AG09309 (cell line): ENCODE measurements around the gene NDUFB10.

ENCODE experiments used
- DNase-seq: peaks from one replicate; pipeline ENCODE4 v3.0.0-alpha.2; 2010; ENCODE audit warnings: low read depth
- H3K4me3 ChIP-seq: 2 replicates; pipeline ENCODE4 v1.5.1; 2011; ENCODE audit warnings: mild to moderate bottlenecking, low read depth, low read length, moderate library complexity; ENCODE audit not compliant: control insufficient read depth
- TF ChIP-seq, protein P1 (sequence below): IDR thresholded peaks from 2 replicates; pipeline ENCODE4 v1.5.1; 2011; ENCODE audit warnings: mild to moderate bottlenecking, low read depth, low read length, inconsistent platforms; ENCODE audit not compliant: insufficient read depth, control insufficient read depth; ENCODE audit errors: missing control alignments

NDUFB10 gene

GRCh38 chr16:1959269-1960039, at the start of gene NDUFB10:
NDUFB10 (plus strand) TSS chr16:1959538; CDS start chr16:1959625, 87 bp downstream.
- H3K4me3 ChIP-seq, result peak within 1 kb of the TSS; percentile 81
- TF ChIP-seq, protein P1, sequence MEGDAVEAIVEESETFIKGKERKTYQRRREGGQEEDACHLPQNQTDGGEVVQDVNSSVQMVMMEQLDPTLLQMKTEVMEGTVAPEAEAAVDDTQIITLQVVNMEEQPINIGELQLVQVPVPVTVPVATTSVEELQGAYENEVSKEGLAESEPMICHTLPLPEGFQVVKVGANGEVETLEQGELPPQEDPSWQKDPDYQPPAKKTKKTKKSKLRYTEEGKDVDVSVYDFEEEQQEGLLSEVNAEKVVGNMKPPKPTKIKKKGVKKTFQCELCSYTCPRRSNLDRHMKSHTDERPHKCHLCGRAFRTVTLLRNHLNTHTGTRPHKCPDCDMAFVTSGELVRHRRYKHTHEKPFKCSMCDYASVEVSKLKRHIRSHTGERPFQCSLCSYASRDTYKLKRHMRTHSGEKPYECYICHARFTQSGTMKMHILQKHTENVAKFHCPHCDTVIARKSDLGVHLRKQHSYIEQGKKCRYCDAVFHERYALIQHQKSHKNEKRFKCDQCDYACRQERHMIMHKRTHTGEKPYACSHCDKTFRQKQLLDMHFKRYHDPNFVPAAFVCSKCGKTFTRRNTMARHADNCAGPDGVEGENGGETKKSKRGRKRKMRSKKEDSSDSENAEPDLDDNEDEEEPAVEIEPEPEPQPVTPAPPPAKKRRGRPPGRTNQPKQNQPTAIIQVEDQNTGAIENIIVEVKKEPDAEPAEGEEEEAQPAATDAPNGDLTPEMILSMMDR, result peak; percentile 35
- peak; percentile 47 for DNase-seq

DNA sequence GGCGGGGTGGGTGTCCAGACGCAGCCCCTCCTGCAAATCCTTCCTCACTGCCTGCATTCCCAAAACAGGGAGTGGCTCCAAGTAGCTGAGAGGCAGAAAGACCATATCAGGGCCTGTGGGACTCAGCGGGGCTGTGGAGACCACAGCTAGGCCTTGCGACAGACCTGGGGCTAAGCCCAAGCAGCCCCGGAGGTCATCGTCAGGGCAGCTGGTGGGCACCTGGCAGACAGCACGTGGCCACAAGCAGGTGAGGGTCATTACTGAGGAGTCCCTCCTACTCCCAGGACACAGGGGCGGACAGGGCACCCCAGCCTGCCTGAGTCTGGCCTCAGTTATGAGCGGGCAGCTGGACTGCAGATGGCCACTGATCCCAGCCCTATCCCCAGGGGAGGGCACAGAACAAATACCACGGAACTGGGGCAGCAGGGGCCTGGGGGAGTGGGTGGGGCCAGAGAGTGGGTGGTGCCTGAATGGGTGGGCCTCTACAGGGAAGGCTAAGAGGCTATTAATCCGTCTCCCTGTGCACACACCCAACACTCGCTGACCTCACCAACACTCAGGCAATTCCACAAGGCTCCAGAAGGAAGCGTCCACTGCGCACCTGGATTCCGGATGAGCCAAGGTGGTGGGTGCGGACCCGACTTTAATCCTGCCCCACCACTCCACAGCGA, 49.6 kb upstream of the NDUFB10 start:
- TF ChIP-seq, protein P1, result no peak
- DNase-seq, result no peak
- no peak overlapping the region for H3K4me3 ChIP-seq

DNA sequence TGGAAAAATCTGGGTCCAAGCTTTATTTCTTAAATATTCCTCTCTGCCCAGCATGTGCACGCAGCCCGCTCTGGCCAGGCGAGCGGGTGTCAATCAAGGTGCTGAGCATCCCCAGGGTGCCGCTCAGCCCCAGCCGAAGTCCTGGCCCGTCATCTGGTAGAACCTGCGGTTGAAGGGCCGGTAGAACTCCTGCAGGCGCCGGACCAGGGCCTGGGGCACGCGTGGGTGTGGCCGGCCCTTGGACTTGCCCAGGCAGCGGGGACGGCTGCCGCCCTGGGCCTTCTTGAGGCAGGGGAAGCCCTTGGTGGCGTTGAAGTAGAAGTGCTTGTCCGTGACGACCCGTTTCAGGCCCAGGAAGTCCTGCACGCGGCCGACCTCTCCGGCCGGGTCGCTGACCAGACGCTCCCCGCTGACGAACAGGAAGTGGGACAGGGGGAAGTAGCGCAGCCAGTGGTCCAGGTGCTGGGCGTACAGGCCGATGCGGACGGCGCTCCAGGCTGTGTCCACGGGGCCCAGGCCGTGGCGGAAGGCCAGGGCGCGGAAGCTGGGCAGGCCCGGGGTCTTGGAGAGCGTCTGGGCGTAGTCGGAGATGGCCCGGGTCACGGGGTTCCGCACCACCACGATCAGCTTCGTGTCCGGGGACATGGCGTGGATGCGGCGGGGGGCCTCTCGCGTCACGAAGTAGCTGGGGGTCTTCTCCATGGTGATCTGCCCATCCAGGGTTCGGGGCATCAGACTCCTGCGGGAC, 47.7 kb upstream of the NDUFB10 start:
- TF ChIP-seq, protein P1, result no peak
- no peak overlapping the region for H3K4me3 ChIP-seq
- no peak for DNase-seq

- no peak for DNase-seq
- TF ChIP-seq, protein P1, result no peak
- no peak overlapping the region for H3K4me3 ChIP-seq
Measured at GRCh38 chr16:1912215-1912543, 47.2 kb upstream of the NDUFB10 start.

GRCh38 chr16:1913327-1914083, 45.8 kb upstream of the NDUFB10 start:
- TF ChIP-seq, protein P1, result no peak
- no peak for DNase-seq
- H3K4me3 ChIP-seq, result no peak overlapping the region

DNA sequence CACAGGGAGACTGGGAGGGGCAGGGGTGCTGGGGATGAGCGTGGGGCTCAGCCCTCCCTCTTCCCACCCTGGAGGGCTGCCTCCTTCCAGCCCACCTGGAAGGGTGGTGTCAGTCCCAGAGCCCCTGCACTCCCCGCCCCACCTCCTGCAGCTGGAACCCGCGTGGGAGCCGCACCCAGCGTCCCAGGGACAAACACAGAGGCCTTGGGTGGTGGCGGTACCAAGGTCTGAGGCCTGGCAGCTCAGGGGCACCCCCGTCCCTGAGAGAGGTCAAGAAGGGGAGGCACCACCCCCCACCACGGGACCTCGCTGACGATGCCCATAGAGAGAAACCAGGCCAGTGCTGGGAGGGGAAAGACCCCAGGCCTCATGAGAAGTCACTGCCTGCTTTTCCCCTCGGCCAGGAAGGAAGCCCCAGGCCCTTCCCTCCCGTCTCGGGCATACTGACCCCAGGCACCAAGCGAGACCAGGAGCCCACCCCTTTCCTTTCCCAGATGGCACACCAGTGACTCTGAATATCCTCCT, 45.2 kb upstream of the NDUFB10 start:
- no peak for DNase-seq
- TF ChIP-seq, protein P1, result no peak
- no peak overlapping the region for H3K4me3 ChIP-seq
